ENCODE measurements around the gene URB1. TPM values are rescaled to one million over a fixed set of nuclear protein-coding genes. Genes with fewer than 3 reads are reported as not detected.
"Not testable (repeated sequence)": the region's sequence is repeated elsewhere in the genome, so short reads cannot be mapped to it uniquely, and the experiment has no call there.

Gene URB1
- total RNA-seq, 1 donor from 2014 or later = 24.4 TPM

DNA sequence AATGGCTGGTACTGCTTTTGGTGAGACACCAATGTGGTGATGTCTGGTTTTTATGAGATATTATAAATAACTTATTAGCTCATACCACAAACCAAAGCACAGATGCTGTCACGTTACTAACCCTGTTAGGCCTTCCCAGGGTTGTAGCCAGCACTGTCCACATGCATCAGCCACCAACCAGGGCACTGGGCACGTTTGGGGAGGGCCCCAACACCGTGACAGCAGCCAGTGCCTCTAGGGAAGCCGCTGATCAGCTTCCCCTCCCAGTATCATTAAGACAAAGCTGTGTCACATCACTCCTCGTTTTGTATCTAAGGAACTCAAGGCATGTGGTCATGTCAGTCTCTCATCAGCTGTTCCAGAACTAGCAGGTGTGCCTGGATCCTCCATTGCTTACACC is 13.9 kb downstream of the URB1 start:
- intact Hi-C loops (cut with micrococcal nuclease) = no loop called here

- intact Hi-C loops (cut with micrococcal nuclease) = no loop called here
These were observed 14.8 kb downstream of the URB1 start for GRCh38 chr21:32377991-32378390.

- intact Hi-C loops (cut with micrococcal nuclease) = no loop called here
These were observed 15.3 kb downstream of the URB1 start for GRCh38 chr21:32377506-32377905.

DNA sequence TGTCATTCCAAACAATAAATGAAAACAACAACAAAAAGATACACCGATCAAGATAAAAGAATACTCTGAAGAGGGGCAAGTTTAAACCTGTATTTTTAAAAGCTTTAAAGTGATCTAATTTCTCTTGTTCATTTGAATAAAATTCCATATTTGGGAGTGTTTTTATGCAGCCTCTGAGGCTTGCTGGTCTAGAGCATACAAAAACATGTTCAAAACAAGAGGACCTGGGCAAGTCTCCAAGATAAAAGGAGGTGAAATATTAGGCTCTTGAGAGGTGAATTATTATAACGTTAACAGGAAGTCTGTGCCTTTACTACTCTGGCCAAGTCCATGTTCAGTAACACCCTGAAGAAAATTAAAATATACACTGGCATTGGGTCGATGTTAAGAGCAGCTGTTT is 20.1 kb downstream of the URB1 start:
- intact Hi-C loops (cut with micrococcal nuclease) = no loop called here

DNA sequence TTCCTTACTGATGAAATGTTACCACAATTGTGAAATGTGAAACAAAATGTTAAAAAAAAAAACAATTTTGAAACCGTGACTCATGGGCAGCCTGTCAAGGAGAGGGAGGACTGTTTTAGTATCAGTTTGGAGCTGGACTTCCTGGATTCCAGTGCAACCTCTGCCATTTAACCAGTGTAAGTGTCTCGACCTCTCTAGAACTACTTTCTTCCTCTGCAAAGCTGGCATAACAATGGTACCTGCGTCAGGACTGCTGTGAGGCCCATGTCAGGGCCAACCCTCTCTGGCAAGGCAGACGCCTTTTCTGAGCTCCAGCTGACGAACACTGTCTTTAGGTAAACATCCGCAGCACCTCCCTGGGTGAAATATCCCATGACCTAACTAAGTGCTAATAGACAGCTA is 20.9 kb downstream of the URB1 start:
- intact Hi-C loops (cut with micrococcal nuclease) = no loop called here

DNA sequence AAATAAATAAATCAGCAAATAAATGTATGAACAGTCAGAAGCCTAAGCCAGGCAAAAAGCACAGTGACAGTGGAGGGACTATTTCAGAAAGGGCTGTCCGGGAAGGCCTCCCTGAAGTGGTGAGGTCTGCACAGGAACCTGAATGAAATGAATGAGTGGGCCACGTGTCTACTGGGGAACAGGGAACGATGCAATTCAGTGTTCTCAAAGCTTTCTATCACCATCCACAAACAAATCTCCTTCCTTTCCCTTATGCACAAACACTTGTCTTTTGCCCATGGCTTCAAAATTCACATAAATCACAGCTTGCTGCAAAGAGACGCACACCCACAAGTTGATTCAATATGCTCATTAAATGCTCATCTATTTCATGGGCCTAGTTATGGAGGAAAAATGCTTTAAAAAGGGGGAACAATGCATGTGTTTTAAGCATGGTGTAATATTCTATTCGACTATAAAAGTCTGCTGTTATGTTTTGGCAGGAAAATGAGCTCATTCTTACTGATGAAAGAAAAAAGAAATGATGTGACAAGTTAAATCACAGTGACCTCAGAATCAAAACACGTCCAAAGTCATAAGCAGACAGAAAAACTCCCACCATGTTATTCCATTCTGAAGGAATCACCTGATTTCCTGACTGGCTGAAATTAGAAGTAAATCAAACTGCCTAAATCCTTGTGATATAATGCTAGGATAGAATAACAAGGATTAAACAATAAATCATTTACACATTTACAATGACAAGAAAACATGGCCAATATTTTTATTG is 21.6 kb downstream of the URB1 start:
- intact Hi-C loops (cut with micrococcal nuclease) = no loop called here

GRCh38 chr21:32368961-32369360 is 23.9 kb downstream of the URB1 start:
- intact Hi-C loops (cut with micrococcal nuclease) = not testable (repeated sequence)

DNA sequence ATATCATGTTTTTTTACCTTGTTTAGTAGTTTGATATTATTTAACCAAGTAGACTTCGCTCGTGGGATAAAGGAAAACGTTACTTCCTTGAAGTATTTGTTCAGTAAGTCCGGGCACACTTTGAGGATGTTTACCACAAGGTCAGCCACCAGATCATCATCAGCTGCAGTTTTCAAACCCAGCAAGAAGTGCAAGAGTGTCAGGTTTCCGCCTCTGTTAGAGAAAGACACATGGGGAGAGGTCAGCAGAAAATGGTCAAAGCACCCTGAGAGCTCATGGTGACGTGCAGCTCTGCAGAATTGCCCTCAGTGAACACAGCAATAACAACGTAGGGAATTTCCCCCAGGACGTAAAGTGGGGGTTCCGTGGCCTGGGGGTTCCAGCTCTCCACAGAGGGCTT is 24.4 kb downstream of the URB1 start:
- intact Hi-C loops (cut with micrococcal nuclease) = no loop called here

DNA sequence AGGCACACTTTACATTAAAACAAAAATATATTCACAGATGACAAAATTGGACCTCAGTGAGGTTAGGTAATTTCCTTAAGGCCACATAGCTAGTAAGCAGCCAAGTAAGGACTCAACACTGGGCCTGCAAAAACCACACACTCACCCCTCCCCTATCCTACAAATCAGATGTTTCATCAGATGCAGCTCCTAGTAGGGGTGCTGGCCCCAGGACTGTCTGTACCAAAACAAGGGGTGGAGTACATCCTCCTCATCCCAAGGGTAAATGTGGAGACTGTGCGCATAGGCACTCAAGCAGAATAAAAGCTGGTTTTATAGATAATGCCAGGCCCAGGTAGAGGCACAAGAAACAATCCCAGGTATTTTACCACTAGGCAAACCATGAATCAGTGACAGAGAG is 25.7 kb downstream of the URB1 start:
- intact Hi-C loops (cut with micrococcal nuclease) = no loop called here

DNA sequence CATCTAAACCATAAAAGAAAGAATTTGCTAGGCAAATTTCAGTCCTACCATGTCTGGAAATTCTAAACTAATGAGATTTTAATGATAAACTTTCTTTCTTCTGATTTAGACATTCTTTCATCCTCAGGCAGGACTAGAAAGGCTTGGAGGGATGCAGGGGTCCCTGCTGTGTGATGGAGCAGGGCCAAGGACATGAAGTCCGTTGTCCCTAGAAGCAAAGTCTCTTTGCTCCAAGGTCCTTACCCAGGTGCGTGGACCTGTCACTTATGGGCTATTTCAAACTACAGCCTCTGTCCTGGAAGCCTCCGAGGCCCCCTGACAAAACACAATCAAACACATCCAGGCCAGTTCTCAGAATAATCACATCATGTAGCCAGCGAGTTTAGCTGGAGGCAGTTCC is 26.6 kb downstream of the URB1 start:
- intact Hi-C loops (cut with micrococcal nuclease) = no loop called here

DNA sequence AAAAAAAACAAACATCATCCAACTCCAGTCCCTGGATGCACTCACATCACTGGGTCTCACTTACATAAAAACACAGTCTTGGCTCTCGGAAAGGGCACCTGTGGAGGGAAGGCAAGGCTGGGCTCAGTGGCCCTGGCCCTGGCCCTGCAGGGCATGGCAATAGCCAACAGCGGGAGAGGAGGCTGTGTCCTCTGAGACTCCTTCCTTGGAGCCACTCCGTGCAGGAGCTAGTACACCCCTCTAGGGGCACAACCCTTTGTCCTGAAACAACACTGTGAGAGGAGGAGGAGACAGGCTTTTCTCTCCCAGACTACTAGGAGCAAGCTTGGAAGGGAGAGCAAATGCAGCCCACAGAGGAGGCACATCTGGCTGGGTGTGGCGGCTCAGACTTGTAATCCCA is 28.0 kb downstream of the URB1 start:
- intact Hi-C loops (cut with micrococcal nuclease) = no loop called here

GRCh38 chr21:32364387-32364786 is 28.4 kb downstream of the URB1 start:
- intact Hi-C loops (cut with micrococcal nuclease) = no loop called here

DNA sequence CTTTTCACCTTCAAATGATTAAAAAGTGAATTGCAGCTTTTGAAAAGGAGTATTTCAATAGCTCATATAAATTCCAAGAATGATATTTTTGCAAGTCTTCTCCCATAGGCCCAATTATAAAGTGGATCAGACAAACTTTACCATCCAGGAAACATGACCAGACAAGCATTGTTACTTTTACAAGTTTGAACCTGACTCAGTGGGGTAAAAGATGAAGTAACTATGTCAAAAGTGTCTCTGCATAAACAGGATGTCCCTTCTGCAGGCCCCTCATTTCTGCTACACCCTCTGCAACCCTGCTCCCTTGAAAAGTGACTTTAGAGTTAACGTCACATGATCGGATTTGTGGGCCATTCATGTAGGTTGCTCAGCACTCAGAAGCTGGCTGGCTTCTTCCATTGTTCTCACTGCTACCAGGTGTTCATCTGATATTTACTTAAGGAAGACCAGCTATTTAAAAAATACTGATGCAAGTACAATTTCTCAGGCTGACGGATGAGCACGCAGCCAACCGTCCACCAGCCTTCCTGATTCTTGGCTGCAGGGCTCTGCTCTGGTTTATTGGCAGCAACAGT is 32.3 kb downstream of the URB1 start:
- intact Hi-C loops (cut with micrococcal nuclease) = no loop called here

DNA sequence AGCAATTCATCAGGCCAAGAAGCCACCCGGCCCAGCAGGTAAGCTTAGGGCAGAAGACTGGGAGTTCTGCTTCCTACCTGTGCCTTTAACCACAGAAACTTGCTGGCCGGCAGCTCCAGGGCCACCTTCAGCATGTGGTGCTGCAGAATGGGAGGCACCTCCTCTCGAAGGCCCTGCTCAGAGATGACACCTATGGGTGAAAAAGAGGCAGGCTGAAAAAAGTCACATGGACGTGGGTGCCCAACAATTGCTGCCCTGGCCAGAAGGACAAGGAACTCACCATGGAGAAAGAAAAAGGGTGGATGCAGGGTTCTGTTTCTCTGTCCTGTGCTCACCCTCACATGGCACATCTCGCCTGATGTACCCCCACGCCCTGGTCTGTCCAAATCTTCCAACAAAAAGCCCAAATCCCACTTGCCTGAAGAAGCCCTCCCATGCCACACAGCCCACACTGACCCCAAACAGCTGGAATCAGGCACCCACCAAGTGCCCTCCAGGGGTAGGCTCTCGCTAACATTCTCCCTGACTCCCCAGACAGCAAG is 33.0 kb downstream of the URB1 start:
- intact Hi-C loops (cut with micrococcal nuclease) = no loop called here

DNA sequence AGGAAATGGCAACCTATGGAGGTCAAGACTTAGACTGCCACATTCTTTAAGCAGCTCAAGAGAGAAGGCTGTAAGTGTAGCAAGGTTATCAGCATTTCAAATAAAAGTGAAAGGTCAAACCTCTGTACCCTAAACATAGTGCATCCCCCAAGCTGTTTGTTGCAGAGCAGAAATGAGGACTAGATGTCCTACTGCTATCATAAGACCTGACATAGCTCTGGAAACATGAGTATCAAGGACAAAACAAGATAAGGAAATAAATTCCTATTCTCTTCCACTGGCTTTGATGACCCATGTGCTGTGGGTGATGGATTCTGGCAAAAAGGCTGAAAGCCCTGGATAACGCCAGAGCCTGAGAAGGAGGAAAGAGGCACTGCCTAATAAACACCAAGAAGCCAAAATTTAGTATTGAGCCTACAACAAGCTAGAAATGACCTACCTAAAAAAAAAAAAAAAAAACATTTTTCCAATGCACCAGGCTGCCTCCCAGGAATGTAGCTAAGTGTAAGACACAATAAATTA is 35.9 kb downstream of the URB1 start:
- intact Hi-C loops (cut with micrococcal nuclease) = no loop called here

DNA sequence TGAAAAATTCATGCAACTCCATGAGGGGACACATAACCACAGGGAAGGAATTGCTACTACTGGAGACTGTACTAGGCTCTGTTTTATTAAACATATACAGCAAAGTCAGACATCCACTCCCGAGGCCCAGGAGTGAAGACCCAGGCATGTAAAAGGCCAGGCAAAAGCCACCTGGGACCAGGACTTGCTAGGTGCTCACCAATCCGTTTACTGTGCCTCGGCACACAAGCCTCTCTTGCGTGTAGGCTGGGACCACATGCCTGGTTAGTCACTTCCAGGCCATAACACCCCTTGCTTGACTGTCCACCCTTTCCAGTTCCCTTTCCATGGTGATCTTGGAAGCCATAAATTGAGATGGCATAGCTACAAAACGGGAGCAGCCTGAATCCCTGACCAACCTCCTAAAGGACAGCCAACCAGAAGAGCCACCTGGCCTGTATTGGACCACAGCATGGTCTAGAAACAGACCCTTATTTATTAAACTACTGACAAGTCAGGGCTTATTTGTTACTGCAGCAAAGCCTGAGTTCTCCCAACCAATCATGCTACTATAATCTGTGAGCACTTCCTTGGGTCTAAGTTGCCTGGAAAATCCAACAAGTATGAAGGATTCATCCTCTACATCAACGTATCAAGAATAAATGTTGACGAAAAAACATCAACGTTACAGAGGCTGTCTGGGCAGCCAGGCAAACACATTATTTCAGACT is 39.7 kb downstream of the URB1 start:
- intact Hi-C loops (cut with micrococcal nuclease) = no loop called here

- intact Hi-C loops (cut with micrococcal nuclease) = no loop called here
These were observed 40.3 kb downstream of the URB1 start for GRCh38 chr21:32352526-32352925.

DNA sequence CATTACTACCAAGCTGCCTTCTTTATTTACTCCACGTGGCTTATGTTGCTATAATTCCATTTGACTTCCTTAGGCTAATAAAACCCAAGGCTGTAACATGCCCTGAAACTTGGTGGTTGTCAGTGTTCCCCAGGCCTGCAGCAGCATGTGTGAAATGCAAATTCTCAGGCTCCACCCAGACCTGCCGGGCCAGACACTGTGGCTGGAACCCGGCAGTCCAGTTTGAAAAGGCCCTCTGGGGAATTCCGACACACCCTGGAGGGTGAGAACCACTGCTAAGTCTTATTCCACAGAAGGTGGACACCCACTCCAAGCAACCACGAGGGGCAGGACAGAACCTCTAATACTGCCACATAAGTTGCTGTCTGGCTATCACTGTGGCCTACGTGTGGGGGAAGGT is 41.4 kb downstream of the URB1 start:
- intact Hi-C loops (cut with micrococcal nuclease) = no loop called here

- intact Hi-C loops (cut with micrococcal nuclease) = no loop called here
These were observed 41.8 kb downstream of the URB1 start for GRCh38 chr21:32350981-32351380.

DNA sequence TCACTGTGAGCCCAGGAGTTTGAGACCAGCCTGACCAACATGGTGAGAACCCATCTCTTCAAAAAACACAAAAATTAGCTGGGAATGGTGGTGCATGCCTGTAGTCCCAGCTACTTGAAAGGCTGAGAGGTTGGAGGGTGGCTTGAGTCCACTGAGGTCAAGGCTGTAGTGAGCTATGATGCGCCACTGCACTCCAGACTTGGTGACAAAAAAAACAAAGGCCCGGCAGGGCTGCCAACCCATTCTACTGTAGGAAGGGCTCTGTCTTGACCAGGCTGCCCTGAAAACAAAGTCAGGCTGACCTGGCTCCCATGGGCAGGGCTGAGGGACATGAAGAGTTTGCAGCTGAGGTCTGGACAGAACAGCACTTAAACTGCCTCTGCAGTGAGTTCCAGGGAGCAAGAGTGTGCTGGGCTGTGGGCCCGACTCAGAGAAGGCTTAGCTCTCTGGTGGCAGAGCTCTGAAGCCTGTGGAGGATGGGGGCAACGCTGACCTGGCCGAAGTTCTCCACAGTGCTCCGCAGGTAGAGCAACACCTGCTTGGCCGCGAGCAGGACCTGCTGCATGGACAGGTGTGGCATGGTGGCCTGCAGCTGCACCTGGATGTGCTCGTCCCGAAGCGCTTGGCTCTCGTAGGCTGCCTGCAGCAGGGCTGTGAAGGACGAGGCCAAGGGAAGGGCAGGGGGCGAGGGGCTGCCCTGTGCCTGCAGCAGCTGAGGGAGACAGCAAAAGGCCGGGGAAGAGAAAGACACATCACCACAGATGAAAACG is 42.4 kb downstream of the URB1 start:
- intact Hi-C loops (cut with micrococcal nuclease) = no loop called here

DNA sequence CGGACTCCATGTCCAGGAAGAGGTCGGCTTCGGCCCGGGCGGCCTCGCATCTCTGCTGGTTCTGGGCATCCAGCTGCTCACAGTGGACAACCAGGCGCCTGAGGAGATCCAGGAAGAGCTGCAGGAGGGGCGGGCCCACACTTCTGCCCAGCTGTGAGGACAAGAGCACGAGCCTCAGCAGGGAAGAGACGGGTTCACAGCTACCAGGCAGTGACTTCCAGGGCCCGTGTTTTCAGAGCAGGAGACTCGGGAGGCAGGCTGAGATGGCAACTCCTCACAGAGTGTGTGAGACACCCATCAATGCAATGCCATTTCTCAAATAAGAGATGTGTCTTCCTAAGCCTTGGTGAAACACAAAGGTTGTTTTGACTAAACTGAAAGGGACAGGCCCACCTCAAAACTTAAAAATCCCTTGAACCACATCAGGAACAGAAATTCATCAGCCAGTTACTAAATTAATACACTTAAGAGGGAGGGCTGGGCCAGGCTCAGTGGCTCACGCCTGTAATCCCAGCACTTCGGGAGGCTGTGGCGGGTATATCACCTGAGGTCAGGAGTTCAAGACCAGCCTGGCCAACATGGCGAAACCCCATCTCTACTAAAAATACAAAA is 43.4 kb downstream of the URB1 start:
- intact Hi-C loops (cut with micrococcal nuclease) = no loop called here
